Measurements from ENCODE around the gene CDC26. TPM values are rescaled to one million over a fixed set of nuclear protein-coding genes. Genes with fewer than 3 reads are reported as not detected.

Gene CDC26
- total RNA-seq, 1 donor from 2014 or later, result 27.0 TPM

DNA sequence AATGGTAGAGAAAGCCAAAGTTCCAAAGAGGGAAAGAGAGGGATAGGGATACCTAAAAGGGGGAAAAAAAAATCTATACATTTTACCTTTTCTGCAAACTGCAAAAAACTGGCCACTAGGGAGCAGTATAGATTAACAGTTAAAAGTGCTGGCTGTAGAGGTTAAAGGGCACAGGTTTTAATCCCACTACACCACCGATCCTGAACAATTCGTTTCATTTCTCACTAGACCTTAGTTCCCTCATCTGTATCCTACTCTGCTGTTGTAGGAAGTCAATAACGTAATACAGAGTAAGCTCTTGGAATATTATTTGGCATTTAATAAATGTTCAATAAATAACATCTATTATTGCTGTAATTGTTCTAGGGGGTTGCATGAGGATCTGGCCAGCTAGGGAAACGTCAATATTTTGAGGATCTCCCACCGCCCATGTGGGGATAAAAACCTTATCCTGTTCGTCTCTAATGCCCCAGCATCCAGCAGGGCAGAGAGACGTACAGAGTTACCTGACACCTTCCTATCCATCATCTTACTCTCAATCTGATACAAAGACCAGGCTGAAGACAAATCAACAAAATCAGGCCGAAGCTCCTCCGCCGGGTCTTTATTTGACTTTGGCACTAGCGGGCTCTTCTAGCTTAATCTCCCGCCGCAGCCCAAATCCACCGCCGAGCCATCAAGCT is 757 bp downstream of the CDC26 start:
- no peaks in the 10 kb centered on the region for H3K27me3 Mint-ChIP-seq (ENCODE audit: unreplicated experiment)
- DNase-seq (ENCODE audit: low spot score), result peak; percentile 60
- no peak overlapping the region for H3K4me3 Mint-ChIP-seq (ENCODE audit: unreplicated experiment)

DNA sequence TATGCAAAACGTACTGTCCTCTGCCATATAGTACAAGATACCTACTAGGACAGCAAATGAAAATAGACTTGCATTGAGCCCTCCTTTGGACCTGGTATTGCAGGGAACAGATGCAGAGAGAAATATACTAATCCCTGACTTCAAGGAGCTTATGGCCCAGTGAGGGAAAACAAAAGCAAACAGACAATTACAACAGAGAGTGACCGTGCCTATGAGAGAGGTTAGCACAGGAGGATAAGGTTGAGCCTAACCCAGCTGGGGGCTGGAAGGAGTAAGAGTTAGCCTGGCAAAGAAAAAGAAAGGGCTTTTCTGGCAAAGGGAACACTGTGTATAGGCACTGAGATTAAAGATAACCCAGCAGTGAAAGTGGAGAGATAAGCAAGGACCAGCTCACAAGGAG is 5.5 kb downstream of the CDC26 start:
- H3K4me1 Mint-ChIP-seq (ENCODE audit: unreplicated experiment), result no peaks in the 10 kb centered on the region
- no peaks in the 10 kb centered on the region for H3K27me3 Mint-ChIP-seq (ENCODE audit: unreplicated experiment)
- no peak overlapping the region for H3K27ac Mint-ChIP-seq (ENCODE audit: unreplicated experiment)
- H3K9me3 Mint-ChIP-seq (ENCODE audit: unreplicated experiment), result no peaks in the 10 kb centered on the region
- TF ChIP-seq, protein P1, sequence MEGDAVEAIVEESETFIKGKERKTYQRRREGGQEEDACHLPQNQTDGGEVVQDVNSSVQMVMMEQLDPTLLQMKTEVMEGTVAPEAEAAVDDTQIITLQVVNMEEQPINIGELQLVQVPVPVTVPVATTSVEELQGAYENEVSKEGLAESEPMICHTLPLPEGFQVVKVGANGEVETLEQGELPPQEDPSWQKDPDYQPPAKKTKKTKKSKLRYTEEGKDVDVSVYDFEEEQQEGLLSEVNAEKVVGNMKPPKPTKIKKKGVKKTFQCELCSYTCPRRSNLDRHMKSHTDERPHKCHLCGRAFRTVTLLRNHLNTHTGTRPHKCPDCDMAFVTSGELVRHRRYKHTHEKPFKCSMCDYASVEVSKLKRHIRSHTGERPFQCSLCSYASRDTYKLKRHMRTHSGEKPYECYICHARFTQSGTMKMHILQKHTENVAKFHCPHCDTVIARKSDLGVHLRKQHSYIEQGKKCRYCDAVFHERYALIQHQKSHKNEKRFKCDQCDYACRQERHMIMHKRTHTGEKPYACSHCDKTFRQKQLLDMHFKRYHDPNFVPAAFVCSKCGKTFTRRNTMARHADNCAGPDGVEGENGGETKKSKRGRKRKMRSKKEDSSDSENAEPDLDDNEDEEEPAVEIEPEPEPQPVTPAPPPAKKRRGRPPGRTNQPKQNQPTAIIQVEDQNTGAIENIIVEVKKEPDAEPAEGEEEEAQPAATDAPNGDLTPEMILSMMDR (IDR thresholded peaks at IDR 0.05; ENCODE audit: unreplicated experiment), result no peak
- DNase-seq (ENCODE audit: low spot score), result no peak
- H3K4me3 Mint-ChIP-seq (ENCODE audit: unreplicated experiment), result no peak overlapping the region
- H3K36me3 Mint-ChIP-seq (ENCODE audit: low read depth, unreplicated experiment), result peaks cover 32% of the 10 kb centered on the region

More for the DNA sequence above, 757 bp downstream of the CDC26 start:
- H3K9me3 Mint-ChIP-seq (ENCODE audit: unreplicated experiment), result no peaks in the 10 kb centered on the region
- H3K4me1 Mint-ChIP-seq (ENCODE audit: unreplicated experiment), result no peaks in the 10 kb centered on the region
- H3K27ac Mint-ChIP-seq (ENCODE audit: unreplicated experiment), result no peak overlapping the region
- TF ChIP-seq, protein P1 (IDR thresholded peaks at IDR 0.05; ENCODE audit: unreplicated experiment), result peak; percentile 86
- peaks cover 24% of the 10 kb centered on the region for H3K36me3 Mint-ChIP-seq (ENCODE audit: low read depth, unreplicated experiment)

DNA sequence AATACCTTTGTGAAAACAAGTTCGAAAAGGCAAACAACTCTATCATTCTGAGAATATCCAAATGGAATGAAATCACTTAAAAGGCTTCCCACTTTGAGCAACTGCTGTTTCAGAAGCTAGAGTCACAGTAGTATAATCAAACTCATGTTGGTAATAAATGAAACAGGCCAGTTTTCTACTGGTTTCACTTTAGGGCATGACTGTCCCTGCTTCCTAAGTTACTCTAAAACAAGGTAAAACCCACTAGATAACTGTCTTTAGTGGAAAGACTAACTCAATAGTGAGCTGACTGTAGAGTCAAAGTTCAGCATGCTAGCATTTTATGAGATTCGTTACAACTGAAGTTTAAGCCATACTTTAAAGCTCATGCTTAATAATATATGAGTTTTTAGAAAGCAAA is 6.0 kb downstream of the CDC26 start:
- Mint-ChIP-seq H3K27me3 (ENCODE audit: unreplicated experiment) (no peaks in the 10 kb centered on the region), H3K27ac (ENCODE audit: unreplicated experiment) (no peak overlapping the region), H3K9me3 (ENCODE audit: unreplicated experiment) (no peaks in the 10 kb centered on the region), H3K4me3 (ENCODE audit: unreplicated experiment) (no peak overlapping the region), H3K36me3 (ENCODE audit: low read depth, unreplicated experiment) (peaks cover 34% of the 10 kb centered on the region), H3K4me1 (ENCODE audit: unreplicated experiment) (no peaks in the 10 kb centered on the region)
- TF ChIP-seq, protein P1 (IDR thresholded peaks at IDR 0.05; ENCODE audit: unreplicated experiment), result no peak
- DNase-seq (ENCODE audit: low spot score), result no peak

DNA sequence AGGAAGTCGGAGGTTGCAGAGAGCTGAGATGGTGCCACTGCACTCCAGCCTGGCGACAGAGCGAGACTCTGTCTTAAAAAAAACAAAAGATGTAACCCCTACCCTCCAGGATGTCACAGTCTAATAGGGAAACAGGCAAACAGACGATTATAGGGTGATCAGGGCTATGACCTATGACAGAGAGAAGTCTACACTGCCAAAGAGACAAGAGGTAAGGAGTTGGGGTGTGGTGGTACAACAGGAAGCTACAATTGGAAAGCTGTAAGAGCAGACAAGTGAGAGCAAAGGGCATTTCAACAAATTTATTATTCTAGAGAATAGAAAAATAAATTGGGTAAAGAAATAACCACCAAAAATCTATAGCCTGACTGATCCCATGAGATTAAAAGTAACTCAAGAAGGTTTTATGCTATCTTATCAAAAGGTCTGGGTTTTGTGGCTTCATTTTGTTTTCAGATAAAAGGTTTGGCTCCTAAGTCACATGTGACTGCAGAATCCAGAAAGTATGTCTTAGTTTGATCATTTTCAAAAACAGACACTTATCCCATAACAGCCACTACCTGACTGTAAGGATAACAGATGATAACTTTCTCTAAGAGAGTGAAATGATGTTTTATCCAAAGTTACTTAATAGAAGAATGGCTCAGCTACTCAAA is 7.3 kb downstream of the CDC26 start:
- H3K4me3 Mint-ChIP-seq (ENCODE audit: unreplicated experiment), result no peak overlapping the region
- no peak overlapping the region for H3K27ac Mint-ChIP-seq (ENCODE audit: unreplicated experiment)
- no peak for DNase-seq (ENCODE audit: low spot score)
- H3K27me3 Mint-ChIP-seq (ENCODE audit: unreplicated experiment), result no peaks in the 10 kb centered on the region
- no peaks in the 10 kb centered on the region for H3K4me1 Mint-ChIP-seq (ENCODE audit: unreplicated experiment)
- TF ChIP-seq, protein P1 (IDR thresholded peaks at IDR 0.05; ENCODE audit: unreplicated experiment), result no peak
- no peaks in the 10 kb centered on the region for H3K9me3 Mint-ChIP-seq (ENCODE audit: unreplicated experiment)
- H3K36me3 Mint-ChIP-seq (ENCODE audit: low read depth, unreplicated experiment), result peaks cover 34% of the 10 kb centered on the region

DNA sequence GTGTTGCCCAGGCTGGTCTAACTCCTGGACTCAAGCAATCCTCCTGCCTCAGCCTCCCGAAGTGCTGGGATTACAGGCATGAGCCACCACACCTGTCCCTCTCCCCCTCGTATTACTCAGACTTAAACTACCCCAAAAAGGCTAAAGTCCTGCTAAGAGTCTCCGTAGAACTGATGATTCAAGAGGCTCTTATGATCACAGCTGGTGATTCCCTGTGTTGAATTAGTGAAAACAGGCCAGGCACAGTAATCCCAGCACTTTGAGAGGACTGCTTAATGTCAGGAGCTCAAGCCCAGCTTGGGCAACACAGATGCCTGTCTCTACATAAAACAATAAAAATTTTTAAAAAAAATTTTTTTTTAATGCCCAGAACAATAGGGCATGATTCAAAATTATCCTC is 9.2 kb downstream of the CDC26 start:
- Mint-ChIP-seq H3K4me3 (ENCODE audit: unreplicated experiment) (no peak overlapping the region), H3K27ac (ENCODE audit: unreplicated experiment) (no peak overlapping the region), H3K9me3 (ENCODE audit: unreplicated experiment) (no peaks in the 10 kb centered on the region), H3K36me3 (ENCODE audit: low read depth, unreplicated experiment) (peaks cover 27% of the 10 kb centered on the region), H3K4me1 (ENCODE audit: unreplicated experiment) (no peaks in the 10 kb centered on the region), H3K27me3 (ENCODE audit: unreplicated experiment) (peaks cover 4% of the 10 kb centered on the region)
- no peak for DNase-seq (ENCODE audit: low spot score)
- TF ChIP-seq, protein P1 (IDR thresholded peaks at IDR 0.05; ENCODE audit: unreplicated experiment), result no peak
